Measurements from ENCODE around the gene COPG2. TPM values are rescaled to one million over a fixed set of nuclear protein-coding genes. Genes with fewer than 3 reads are reported as not detected.

COPG2 gene
- total RNA-seq, 1 experiment from 2014 or later = 25.5 TPM

- Histone ChIP-seq H3K9me3 (ENCODE audit: insufficient read depth, low read depth) (no peaks in the 10 kb centered on the region), H3K4me2 (no peak overlapping the region), H3K27ac (no peak overlapping the region), H3K79me2 (ENCODE audit: low read depth) (no peaks in the 10 kb centered on the region), H3K36me3 (ENCODE audit: low read depth) (no peaks in the 10 kb centered on the region), H3F3A (ENCODE audit: insufficient read depth, low read depth) (no peaks in the 10 kb centered on the region), H3K9me2 (ENCODE audit: insufficient read depth) (no peaks in the 10 kb centered on the region), H2AFZ (no peak overlapping the region), H3K4me1 (replicated peaks; ENCODE audit: insufficient read depth) (no peaks in the 10 kb centered on the region), H4K20me1 (ENCODE audit: insufficient read depth) (no peaks in the 10 kb centered on the region), H3K27me3 (ENCODE audit: insufficient read depth, low read depth) (no peaks in the 10 kb centered on the region), H3K4me3 (no peak overlapping the region)
- intact Hi-C loops (cut with micrococcal nuclease; ENCODE audit: unreplicated experiment) = no loop called here
- TF ChIP-seq, protein P1, sequence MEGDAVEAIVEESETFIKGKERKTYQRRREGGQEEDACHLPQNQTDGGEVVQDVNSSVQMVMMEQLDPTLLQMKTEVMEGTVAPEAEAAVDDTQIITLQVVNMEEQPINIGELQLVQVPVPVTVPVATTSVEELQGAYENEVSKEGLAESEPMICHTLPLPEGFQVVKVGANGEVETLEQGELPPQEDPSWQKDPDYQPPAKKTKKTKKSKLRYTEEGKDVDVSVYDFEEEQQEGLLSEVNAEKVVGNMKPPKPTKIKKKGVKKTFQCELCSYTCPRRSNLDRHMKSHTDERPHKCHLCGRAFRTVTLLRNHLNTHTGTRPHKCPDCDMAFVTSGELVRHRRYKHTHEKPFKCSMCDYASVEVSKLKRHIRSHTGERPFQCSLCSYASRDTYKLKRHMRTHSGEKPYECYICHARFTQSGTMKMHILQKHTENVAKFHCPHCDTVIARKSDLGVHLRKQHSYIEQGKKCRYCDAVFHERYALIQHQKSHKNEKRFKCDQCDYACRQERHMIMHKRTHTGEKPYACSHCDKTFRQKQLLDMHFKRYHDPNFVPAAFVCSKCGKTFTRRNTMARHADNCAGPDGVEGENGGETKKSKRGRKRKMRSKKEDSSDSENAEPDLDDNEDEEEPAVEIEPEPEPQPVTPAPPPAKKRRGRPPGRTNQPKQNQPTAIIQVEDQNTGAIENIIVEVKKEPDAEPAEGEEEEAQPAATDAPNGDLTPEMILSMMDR (conservative IDR thresholded peaks at IDR 0.05) = no peak
- TF ChIP-seq EZH2 (IDR thresholded peaks at IDR 0.05; ENCODE audit: low read depth) = no peak
- DNase-seq = no peak
- ChIA-PET CTCF (no interaction called here), POLR2A (ENCODE audit: unreplicated experiment) (no interaction called here)
- no TSS peak for BruUV-seq (replicated peaks)
Measured at GRCh38 chr7:130650611-130651120, 17.9 kb downstream of the COPG2 start.

GRCh38 chr7:130649004-130649790 is 19.4 kb downstream of the COPG2 start:
- Histone ChIP-seq H3F3A (ENCODE audit: insufficient read depth, low read depth) (no peaks in the 10 kb centered on the region), H3K4me3 (no peak overlapping the region), H3K4me2 (no peak overlapping the region), H3K27me3 (ENCODE audit: insufficient read depth, low read depth) (no peaks in the 10 kb centered on the region), H4K20me1 (ENCODE audit: insufficient read depth) (no peaks in the 10 kb centered on the region), H3K9me2 (ENCODE audit: insufficient read depth) (no peaks in the 10 kb centered on the region), H3K36me3 (ENCODE audit: low read depth) (no peaks in the 10 kb centered on the region), H2AFZ (no peak overlapping the region), H3K9me3 (ENCODE audit: insufficient read depth, low read depth) (no peaks in the 10 kb centered on the region), H3K79me2 (ENCODE audit: low read depth) (no peaks in the 10 kb centered on the region), H3K4me1 (replicated peaks; ENCODE audit: insufficient read depth) (no peaks in the 10 kb centered on the region), H3K27ac (no peak overlapping the region)
- BruUV-seq (replicated peaks) = no TSS peak
- intact Hi-C loops (cut with micrococcal nuclease; ENCODE audit: unreplicated experiment) = no loop called here
- ChIA-PET POLR2A (ENCODE audit: unreplicated experiment) (no interaction called here), CTCF (no interaction called here)
- TF ChIP-seq, protein P1 (conservative IDR thresholded peaks at IDR 0.05) = no peak
- no peak for TF ChIP-seq EZH2 (IDR thresholded peaks at IDR 0.05; ENCODE audit: low read depth)
- DNase-seq = no peak

DNA sequence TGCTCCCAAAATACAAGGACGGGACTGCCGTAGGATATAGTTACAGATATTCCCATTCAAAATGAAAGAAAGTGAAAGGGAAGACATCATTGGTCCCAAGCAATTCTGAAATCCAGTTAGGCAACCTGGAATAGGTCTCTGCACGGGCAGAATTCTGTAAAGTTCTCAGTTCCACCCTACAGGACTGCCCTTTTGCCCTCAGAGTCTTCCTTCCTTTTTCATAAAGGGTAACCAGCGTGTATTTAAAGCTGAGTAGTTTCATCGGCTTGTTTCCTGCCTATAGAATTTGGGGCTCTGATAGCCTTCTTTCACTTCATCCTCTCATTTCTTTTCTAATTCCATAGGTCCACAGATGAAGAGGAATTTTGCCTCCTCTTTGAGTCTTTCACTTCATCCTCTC is 20.0 kb downstream of the COPG2 start:
- intact Hi-C loops (cut with micrococcal nuclease; ENCODE audit: unreplicated experiment) = no loop called here
- Histone ChIP-seq H3K4me1 (replicated peaks; ENCODE audit: insufficient read depth) (no peaks in the 10 kb centered on the region), H3K27me3 (ENCODE audit: insufficient read depth, low read depth) (no peaks in the 10 kb centered on the region), H3F3A (ENCODE audit: insufficient read depth, low read depth) (no peaks in the 10 kb centered on the region), H4K20me1 (ENCODE audit: insufficient read depth) (no peaks in the 10 kb centered on the region), H3K36me3 (ENCODE audit: low read depth) (no peaks in the 10 kb centered on the region), H3K27ac (no peak overlapping the region), H3K9me2 (ENCODE audit: insufficient read depth) (no peaks in the 10 kb centered on the region), H3K79me2 (ENCODE audit: low read depth) (no peaks in the 10 kb centered on the region), H2AFZ (no peak overlapping the region), H3K4me2 (no peak overlapping the region), H3K4me3 (no peak overlapping the region), H3K9me3 (ENCODE audit: insufficient read depth, low read depth) (no peaks in the 10 kb centered on the region)
- POLR2A ChIA-PET (ENCODE audit: unreplicated experiment) = no interaction called here
- CTCF ChIA-PET = no interaction called here
- TF ChIP-seq EZH2 (IDR thresholded peaks at IDR 0.05; ENCODE audit: low read depth) = no peak
- TF ChIP-seq, protein P1 (conservative IDR thresholded peaks at IDR 0.05) = no peak
- no TSS peak for BruUV-seq (replicated peaks)
- no peak for DNase-seq

All from PC-9 (cell line).